ENCODE data around the gene DYNC1I1.

DYNC1I1 gene

DNA sequence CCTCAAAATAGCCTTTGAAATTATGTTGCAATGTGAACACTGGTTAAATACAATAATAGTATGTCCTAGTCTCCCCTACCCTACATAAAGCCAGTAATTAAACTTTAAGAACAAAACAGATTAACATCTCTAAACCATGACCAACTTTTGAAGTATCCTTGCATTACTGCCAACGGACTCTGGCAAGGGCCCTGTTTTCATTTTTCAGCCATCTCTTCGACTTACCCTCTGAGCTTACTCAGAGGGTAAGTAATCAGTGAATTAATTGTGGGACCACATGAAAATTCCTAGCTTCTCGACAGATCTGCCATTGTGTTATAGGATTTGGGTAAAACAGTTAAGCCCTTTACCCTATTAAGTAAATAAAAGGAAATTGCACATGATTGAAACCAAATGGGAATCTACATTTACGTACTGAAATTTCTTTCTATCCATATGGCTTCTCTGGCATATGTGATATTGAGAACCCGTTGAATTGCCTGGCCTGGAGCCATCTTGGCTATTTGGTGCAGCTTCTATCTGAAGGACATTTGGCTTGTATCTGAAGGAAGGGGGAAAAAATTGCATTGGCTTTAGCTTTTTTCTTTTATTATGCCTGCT, 39.6 kb downstream of the DYNC1I1 start:
- CTCF ChIA-PET = interaction anchor here (1.3 to 5.0 kb wide), 3 partner anchors 14 to 29 kb away, joined by 5 to 18 read pairs (median 7); no protein-coding TSS in a partner anchor
- POLR2A ChIA-PET = no interaction called here
- no peak for DNase-seq (ENCODE audit: extremely low spot score)
- TF ChIP-seq, protein P1, sequence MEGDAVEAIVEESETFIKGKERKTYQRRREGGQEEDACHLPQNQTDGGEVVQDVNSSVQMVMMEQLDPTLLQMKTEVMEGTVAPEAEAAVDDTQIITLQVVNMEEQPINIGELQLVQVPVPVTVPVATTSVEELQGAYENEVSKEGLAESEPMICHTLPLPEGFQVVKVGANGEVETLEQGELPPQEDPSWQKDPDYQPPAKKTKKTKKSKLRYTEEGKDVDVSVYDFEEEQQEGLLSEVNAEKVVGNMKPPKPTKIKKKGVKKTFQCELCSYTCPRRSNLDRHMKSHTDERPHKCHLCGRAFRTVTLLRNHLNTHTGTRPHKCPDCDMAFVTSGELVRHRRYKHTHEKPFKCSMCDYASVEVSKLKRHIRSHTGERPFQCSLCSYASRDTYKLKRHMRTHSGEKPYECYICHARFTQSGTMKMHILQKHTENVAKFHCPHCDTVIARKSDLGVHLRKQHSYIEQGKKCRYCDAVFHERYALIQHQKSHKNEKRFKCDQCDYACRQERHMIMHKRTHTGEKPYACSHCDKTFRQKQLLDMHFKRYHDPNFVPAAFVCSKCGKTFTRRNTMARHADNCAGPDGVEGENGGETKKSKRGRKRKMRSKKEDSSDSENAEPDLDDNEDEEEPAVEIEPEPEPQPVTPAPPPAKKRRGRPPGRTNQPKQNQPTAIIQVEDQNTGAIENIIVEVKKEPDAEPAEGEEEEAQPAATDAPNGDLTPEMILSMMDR (IDR thresholded peaks at IDR 0.05; ENCODE audit: control extremely low read depth, extremely low read depth, low read depth, missing control alignments) = no peak

DNA sequence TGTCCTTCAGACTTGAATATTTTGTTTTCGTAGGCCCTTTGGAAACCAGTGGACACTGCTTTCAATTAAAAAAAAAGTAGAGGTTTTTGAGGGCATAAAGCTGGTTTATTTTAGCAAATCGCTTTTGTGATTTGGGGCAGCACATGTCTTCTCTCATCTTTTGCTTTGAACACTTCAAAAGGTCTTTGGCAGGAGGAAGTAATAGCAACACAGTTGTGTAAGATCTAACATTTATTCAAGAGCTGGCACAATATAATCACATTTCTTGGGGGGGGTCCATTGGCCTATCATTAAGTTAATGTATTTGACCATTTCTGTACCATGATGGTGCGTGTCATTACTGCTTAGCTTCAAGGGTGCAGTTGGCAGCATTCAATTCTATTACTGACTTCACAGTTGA, 42.4 kb downstream of the DYNC1I1 start:
- CTCF ChIA-PET = interaction anchor here (1.0 to 5.0 kb wide), 8 partner anchors 13 to 303 kb away, joined by 3 to 18 read pairs (median 4); no protein-coding TSS in a partner anchor
- TF ChIP-seq, protein P1 (IDR thresholded peaks at IDR 0.05; ENCODE audit: control extremely low read depth, extremely low read depth, low read depth, missing control alignments) = no peak
- POLR2A ChIA-PET = no interaction called here
- no peak for DNase-seq (ENCODE audit: extremely low spot score)

DNA sequence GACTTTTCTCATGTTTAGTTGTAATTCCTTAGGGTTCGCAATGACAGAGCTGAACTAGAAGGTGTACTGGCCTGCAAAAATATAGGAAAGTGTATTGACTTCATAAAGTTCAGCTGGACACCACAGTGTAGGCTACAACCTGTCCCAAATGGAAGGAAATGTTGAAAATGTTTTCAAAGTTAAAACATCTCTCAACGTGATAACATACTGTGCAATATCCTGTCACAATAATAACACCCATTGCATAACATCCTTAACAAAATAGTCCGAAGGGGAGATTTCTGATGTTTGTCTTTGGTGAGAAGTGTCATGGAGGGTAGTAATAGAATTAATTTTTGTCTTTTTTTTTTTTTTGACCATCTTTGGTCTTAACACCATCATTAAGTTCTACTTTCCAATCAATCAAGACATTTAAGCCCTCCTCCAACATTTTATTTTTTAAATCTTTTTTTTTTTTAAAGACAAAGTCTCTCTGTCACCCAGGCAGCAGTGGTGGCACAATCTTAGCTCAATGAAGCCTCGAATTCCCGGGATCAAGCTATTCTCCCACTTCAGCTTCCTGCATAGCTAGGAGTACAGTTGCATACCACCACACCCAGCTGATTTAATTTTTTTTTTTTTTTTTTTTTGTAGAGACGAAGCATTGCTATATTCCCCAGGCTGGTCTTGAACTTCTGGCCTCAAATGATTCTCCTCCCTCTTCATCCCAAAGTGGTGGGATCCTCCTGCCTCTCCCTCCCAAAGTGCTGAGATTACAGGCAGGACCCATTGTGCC, 45.7 kb downstream of the DYNC1I1 start:
- DNase-seq (ENCODE audit: extremely low spot score) = no peak
- CTCF ChIA-PET = no interaction called here
- POLR2A ChIA-PET = no interaction called here
- TF ChIP-seq, protein P1 (IDR thresholded peaks at IDR 0.05; ENCODE audit: control extremely low read depth, extremely low read depth, low read depth, missing control alignments) = no peak

DNA sequence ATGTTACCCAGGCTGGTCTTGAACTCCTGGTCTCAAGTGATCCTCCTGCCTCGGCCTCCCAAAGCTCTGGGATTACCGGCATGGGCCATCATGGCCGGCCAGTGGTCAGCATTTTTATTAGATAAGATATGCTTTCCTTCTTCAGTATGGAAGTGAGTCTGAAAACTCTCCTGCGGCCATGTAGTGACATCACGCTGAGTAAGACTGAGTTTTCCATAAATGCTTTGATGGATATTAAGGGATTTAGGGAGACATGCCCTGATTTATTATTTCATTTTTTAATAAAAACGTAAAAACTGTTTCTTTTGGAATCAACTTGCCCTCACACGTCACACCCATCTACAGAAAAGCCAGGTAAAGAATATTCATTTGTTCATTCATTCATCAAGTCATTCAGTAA, 48.4 kb downstream of the DYNC1I1 start:
- no peak for DNase-seq (ENCODE audit: extremely low spot score)
- CTCF ChIA-PET = interaction anchor here (1.2 kb wide), 1 partner anchor 20 kb away, joined by 4 read pairs; no protein-coding TSS in a partner anchor
- TF ChIP-seq, protein P1 (IDR thresholded peaks at IDR 0.05; ENCODE audit: control extremely low read depth, extremely low read depth, low read depth, missing control alignments) = no peak
- POLR2A ChIA-PET = no interaction called here

DNA sequence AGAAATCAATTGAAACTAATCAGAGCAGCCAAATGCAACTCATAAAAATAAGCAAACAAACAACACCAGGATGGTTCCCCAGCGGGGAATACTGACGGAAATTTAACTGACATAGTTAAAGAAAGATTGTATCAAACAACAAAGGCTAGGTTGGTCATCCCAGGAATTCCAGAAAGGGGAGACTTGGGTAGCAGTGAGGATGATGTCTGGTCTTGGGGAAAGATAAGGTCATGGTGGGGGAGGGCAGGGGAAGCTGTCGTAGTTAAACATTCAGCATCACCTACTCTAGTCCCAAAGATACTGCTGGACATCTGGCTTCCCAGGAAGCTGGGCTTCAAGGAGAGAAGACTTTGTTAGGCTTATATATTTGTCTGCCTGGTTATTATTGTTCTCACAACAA, 50.4 kb downstream of the DYNC1I1 start:
- CTCF ChIA-PET = interaction anchor here (0.7 kb wide), 1 partner anchor 19 kb away, joined by 3 read pairs; no protein-coding TSS in a partner anchor
- DNase-seq (ENCODE audit: extremely low spot score) = no peak
- POLR2A ChIA-PET = no interaction called here
- TF ChIP-seq, protein P1 (IDR thresholded peaks at IDR 0.05; ENCODE audit: control extremely low read depth, extremely low read depth, low read depth, missing control alignments) = no peak

DNA sequence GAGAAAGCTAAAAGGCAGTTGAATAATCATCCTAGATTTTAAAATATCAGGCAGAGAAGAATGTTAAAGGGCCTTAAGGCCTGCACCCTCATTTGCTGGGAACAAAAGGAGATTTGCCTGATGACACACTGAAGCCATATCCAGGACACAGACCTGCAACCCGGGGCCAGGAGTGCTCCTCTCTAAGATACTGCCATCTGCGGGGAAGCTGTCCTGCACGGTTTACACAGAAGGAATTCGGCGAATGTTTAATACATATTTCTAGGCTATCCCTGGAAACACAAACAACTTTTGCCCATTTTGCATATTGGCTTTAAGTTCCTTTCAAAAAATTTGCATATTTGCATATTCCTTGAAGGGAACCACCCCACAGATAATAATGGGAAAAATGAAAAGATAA, 52.3 kb downstream of the DYNC1I1 start:
- TF ChIP-seq, protein P1 (IDR thresholded peaks at IDR 0.05; ENCODE audit: control extremely low read depth, extremely low read depth, low read depth, missing control alignments) = no peak
- POLR2A ChIA-PET = no interaction called here
- DNase-seq (ENCODE audit: extremely low spot score) = no peak
- CTCF ChIA-PET = interaction anchor here (1.0 kb wide), 1 partner anchor 16 kb away, joined by 3 read pairs; no protein-coding TSS in a partner anchor

Measured in GM10248 (cell line).